Lower leg skin (tissue), 4 donors: ENCODE results near the gene CA7. TPM values are rescaled to one million over a fixed set of nuclear protein-coding genes. Genes with fewer than 3 reads are reported as not detected.

Experiments used
- DNase-seq, 2 donors: peaks; one replicate each; pipeline ENCODE4 v3.0.0-alpha.2; 2019; ENCODE audit warnings: low spot score in 2 of 2
- H3K4me3 ChIP-seq: fragments of 200-600 bp; sonication (generic); 2 replicates; pipeline ENCODE4 v1.5.1; 2017; ENCODE audit warnings: mild to moderate bottlenecking, low read depth; ENCODE audit not compliant: poor library complexity, severe bottlenecking
- POLR2A ChIP-seq, 2 donors: fragments of 450-650 bp; IDR thresholded peaks; one replicate each; pipeline ENCODE4 v1.6.1; 2016 to 2017; ENCODE audit warnings: antibody characterized with exemption in 2 of 2, mild to moderate bottlenecking in 1 of 2, moderate library complexity in 1 of 2
- WGBS, 2 donors: methylation state at CpG; one replicate each; pipeline ENCODE4 v1.1.5; 2018; 5-methylcytosine and 5-hydroxymethylcytosine counted together
- intact Hi-C: fragments of 100-400 bp; cut with DNase I; formaldehyde crosslinking; loops from one replicate; pipeline ENCODE4 v1.15.0; 2023; ENCODE audit warnings: low total_unique reads
- total RNA-seq, 4 donors: library from RNA; depleted of rRNA; stranded (reverse); fragments of >200 nt; gene quantifications; one replicate each; pipeline ENCODE4 v1.1.0, GENCODE V29; 2016
- TF ChIP-seq, protein P1 (sequence below), 3 donors: fragments of 450-650 bp; IDR thresholded peaks; one replicate each; pipeline ENCODE4 v1.5.1; 2016; ENCODE audit warnings: antibody characterized with exemption in 3 of 3, mild to moderate bottlenecking in 3 of 3, moderate library complexity in 2 of 3

The CA7 gene
- total RNA-seq, 4 donors from 2014 or later, result not detected

GRCh38 chr16:66846266-66846665 lies 2.1 kb downstream of the CA7 start:
- intact Hi-C loops, result no loop called here
- DNase-seq, result no peak
- WGBS, 2 donors, result 90 to 93% methylated on average over 1 of the region's 1 CpG

DNA sequence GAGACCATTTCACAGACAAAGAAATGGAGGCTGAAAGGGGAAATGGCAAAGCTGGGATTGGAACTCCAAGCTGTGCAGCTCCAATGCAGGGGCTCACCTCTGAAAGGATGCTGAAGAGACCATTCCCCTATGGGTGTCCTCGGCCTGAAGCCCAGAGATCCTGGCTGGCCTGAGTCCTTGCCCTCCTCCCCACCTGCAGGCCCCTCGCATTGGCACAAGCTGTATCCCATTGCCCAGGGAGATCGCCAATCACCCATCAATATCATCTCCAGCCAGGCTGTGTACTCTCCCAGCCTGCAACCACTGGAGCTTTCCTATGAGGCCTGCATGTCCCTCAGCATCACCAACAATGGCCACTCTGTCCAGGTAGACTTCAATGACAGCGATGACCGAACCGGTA lies 2.6 kb downstream of the CA7 start:
- intact Hi-C loops, result no loop called here
- WGBS, 2 donors, result 93 to 98% methylated on average over 6 of the region's 6 CpGs
- TF ChIP-seq, protein P1, sequence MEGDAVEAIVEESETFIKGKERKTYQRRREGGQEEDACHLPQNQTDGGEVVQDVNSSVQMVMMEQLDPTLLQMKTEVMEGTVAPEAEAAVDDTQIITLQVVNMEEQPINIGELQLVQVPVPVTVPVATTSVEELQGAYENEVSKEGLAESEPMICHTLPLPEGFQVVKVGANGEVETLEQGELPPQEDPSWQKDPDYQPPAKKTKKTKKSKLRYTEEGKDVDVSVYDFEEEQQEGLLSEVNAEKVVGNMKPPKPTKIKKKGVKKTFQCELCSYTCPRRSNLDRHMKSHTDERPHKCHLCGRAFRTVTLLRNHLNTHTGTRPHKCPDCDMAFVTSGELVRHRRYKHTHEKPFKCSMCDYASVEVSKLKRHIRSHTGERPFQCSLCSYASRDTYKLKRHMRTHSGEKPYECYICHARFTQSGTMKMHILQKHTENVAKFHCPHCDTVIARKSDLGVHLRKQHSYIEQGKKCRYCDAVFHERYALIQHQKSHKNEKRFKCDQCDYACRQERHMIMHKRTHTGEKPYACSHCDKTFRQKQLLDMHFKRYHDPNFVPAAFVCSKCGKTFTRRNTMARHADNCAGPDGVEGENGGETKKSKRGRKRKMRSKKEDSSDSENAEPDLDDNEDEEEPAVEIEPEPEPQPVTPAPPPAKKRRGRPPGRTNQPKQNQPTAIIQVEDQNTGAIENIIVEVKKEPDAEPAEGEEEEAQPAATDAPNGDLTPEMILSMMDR (IDR thresholded peaks at IDR 0.05), result no peak
- TF ChIP-seq POLR2A (IDR thresholded peaks at IDR 0.05), result no peak
- no peak overlapping the region for H3K4me3 ChIP-seq
- DNase-seq, result peak in 1 of 2 donors; percentile 46

More at GRCh38 chr16:66846266-66846665, 2.1 kb downstream of the CA7 start:
- TF ChIP-seq POLR2A (IDR thresholded peaks at IDR 0.05), result no peak
- TF ChIP-seq, protein P1 (IDR thresholded peaks at IDR 0.05), result no peak
- no peak overlapping the region for H3K4me3 ChIP-seq

- no peak for TF ChIP-seq POLR2A (IDR thresholded peaks at IDR 0.05)
- TF ChIP-seq, protein P1 (IDR thresholded peaks at IDR 0.05), result no peak
- intact Hi-C loops, result no loop called here
- H3K4me3 ChIP-seq, result no peak overlapping the region
- WGBS, 2 donors, result 83 to 87% methylated on average over 6 of the region's 6 CpGs
- peak in 1 of 2 donors; percentile 28 for DNase-seq
Observed at GRCh38 chr16:66847533-66848067, 3.4 kb downstream of the CA7 start.

- TF ChIP-seq, protein P1 (IDR thresholded peaks at IDR 0.05), result no peak
- TF ChIP-seq POLR2A (IDR thresholded peaks at IDR 0.05), result no peak
- intact Hi-C loops, result no loop called here
Observed at GRCh38 chr16:66848172-66848571, 4.0 kb downstream of the CA7 start.

DNA sequence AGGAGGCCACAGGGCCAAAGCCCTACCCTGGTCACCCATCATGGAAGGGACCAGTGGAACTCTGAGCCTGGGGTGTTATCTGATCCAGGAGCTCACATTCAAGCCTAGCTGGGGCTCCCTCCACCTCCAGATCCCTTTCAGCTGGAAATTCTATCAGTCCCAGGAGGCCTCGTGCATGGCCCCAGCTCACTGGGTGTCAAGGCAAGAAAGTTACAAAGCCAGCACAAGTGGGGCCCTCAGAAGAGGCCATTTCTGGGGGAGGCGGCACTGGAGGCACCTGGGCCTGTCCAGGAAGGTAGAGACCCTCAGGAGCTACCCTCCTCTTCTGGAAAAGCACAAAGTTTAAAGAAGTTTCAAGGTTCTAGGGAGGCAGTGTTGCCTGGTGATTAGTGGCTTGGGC lies 4.8 kb downstream of the CA7 start:
- no peak overlapping the region for H3K4me3 ChIP-seq
- no peak for DNase-seq

More at GRCh38 chr16:66848172-66848571, 4.0 kb downstream of the CA7 start:
- no peak overlapping the region for H3K4me3 ChIP-seq
- 94 to 96% methylated on average over 2 of the region's 2 CpGs for WGBS, 2 donors
- DNase-seq, result peak in 1 of 2 donors; percentile 23

More for the DNA sequence above, 4.8 kb downstream of the CA7 start:
- TF ChIP-seq, protein P1 (IDR thresholded peaks at IDR 0.05), result no peak
- TF ChIP-seq POLR2A (IDR thresholded peaks at IDR 0.05), result no peak
- intact Hi-C loops, result no loop called here
- WGBS, 2 donors, result 93% methylated on average over 2 of the region's 2 CpGs
